ENCODE data around the gene NPY5R.

DNA sequence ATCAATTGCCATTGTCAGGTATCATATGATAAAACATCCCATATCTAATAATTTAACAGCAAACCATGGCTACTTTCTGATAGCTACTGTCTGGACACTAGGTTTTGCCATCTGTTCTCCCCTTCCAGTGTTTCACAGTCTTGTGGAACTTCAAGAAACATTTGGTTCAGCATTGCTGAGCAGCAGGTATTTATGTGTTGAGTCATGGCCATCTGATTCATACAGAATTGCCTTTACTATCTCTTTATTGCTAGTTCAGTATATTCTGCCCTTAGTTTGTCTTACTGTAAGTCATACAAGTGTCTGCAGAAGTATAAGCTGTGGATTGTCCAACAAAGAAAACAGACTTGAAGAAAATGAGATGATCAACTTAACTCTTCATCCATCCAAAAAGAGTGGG is 7.0 kb downstream of the NPY5R start:
- TF ChIP-seq CTCF (conservative IDR thresholded peaks at IDR 0.05): no peak
- no peak for TF ChIP-seq EZH2 (IDR thresholded peaks at IDR 0.05; ENCODE audit: low read depth)
